ENCODE data around the gene LBHD1.
"Not testable (repeated sequence)": the region's sequence is repeated elsewhere in the genome, so short reads cannot be mapped to it uniquely, and the experiment has no call there.

The LBHD1 gene

GRCh38 chr11:62671608-62672389 is at the start of gene LBHD1, which contains the start of gene UQCC3:
Gene LBHD1 (minus strand): TSS chr11:62672267. CDS start chr11:62670031, 2,236 bp downstream.
Gene UQCC3 (plus strand): TSS chr11:62671673. CDS start chr11:62671746, 73 bp downstream.
- DNase-seq, result peak; percentile 88

- no peak for DNase-seq
These were observed 47.4 kb upstream of the LBHD1 start for GRCh38 chr11:62719302-62719978.

- DNase-seq, result no peak
These were observed 44.7 kb upstream of the LBHD1 start for GRCh38 chr11:62716816-62717215.

- DNase-seq, result no peak
These were observed 44.1 kb upstream of the LBHD1 start for GRCh38 chr11:62716206-62716605.

- DNase-seq, result no peak
These were observed 43.4 kb upstream of the LBHD1 start for GRCh38 chr11:62715150-62716130.

GRCh38 chr11:62713343-62713742 is 41.3 kb upstream of the LBHD1 start:
- no peak for DNase-seq

- no peak for DNase-seq
These were observed 40.8 kb upstream of the LBHD1 start for GRCh38 chr11:62712861-62713260.

- DNase-seq, result no peak
These were observed 40.3 kb upstream of the LBHD1 start for GRCh38 chr11:62712276-62712812.

- DNase-seq, result no peak
These were observed 37.9 kb upstream of the LBHD1 start for GRCh38 chr11:62710001-62710345.

GRCh38 chr11:62709247-62710000 is 37.4 kb upstream of the LBHD1 start:
- DNase-seq, result peak; percentile 99

GRCh38 chr11:62708793-62709192 is 36.7 kb upstream of the LBHD1 start:
- no peak for DNase-seq

- DNase-seq, result no peak
These were observed 36.3 kb upstream of the LBHD1 start for GRCh38 chr11:62708392-62708791.

- DNase-seq, result no peak
These were observed 35.3 kb upstream of the LBHD1 start, which contains the start of the genes BSCL2 and GNG3 for GRCh38 chr11:62707277-62707861. Gene BSCL2 (minus strand): TSS chr11:62707424. CDS start chr11:62707195, 229 bp downstream. Gene GNG3 (plus strand): TSS chr11:62707676. CDS start chr11:62708296, 620 bp downstream.

GRCh38 chr11:62706850-62707247 is 34.8 kb upstream of the LBHD1 start:
- DNase-seq, result no peak

GRCh38 chr11:62705880-62706849 is 34.1 kb upstream of the LBHD1 start:
- peak; percentile 97 for DNase-seq

GRCh38 chr11:62705413-62705812 is 33.3 kb upstream of the LBHD1 start:
- no peak for DNase-seq

GRCh38 chr11:62703921-62704320 is 31.9 kb upstream of the LBHD1 start:
- DNase-seq, result not testable (repeated sequence)

GRCh38 chr11:62702246-62702645 is 30.2 kb upstream of the LBHD1 start:
- DNase-seq, result no peak

- DNase-seq, result no peak
These were observed 22.5 kb upstream of the LBHD1 start for GRCh38 chr11:62694455-62695167.
